Gastrocnemius medialis (tissue), 4 donors: ENCODE results near the gene PTPRN2.

Experiments
- POLR2A ChIP-seq, 2 donors: fragments of 450-650 bp; IDR thresholded peaks; one replicate each; pipeline ENCODE4 v1.6.1; 2017; ENCODE audit warnings: antibody characterized with exemption in 2 of 2, mild to moderate bottlenecking in 2 of 2, moderate library complexity in 2 of 2
- TF ChIP-seq, protein P1 (sequence below), 5 experiments: fragments of 450-650 bp in 3 of 5; fragments of 200-600 bp in 2 of 5; sonication (generic) in 2 of 5; IDR thresholded peaks in 4 of 5; conservative IDR thresholded peaks in 1 of 5; 1 replicate in 4 of 5; 2 replicates in 1 of 5; pipeline ENCODE4 v1.5.1; 2016 to 2019; ENCODE audit warnings: antibody characterized with exemption in 5 of 5, mild to moderate bottlenecking in 3 of 5, moderate library complexity in 3 of 5

- TF ChIP-seq, protein P1, sequence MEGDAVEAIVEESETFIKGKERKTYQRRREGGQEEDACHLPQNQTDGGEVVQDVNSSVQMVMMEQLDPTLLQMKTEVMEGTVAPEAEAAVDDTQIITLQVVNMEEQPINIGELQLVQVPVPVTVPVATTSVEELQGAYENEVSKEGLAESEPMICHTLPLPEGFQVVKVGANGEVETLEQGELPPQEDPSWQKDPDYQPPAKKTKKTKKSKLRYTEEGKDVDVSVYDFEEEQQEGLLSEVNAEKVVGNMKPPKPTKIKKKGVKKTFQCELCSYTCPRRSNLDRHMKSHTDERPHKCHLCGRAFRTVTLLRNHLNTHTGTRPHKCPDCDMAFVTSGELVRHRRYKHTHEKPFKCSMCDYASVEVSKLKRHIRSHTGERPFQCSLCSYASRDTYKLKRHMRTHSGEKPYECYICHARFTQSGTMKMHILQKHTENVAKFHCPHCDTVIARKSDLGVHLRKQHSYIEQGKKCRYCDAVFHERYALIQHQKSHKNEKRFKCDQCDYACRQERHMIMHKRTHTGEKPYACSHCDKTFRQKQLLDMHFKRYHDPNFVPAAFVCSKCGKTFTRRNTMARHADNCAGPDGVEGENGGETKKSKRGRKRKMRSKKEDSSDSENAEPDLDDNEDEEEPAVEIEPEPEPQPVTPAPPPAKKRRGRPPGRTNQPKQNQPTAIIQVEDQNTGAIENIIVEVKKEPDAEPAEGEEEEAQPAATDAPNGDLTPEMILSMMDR (IDR thresholded peaks at IDR 0.05 in 4 of 5, conservative IDR thresholded peaks at IDR 0.05 in 1 of 5) = no peak
- TF ChIP-seq POLR2A (IDR thresholded peaks at IDR 0.05) = no peak
Observed at GRCh38 chr7:158391541-158391940, 196.1 kb downstream of the PTPRN2 start.
